Ishikawa (cell line): ENCODE results near the gene CLCA1.

Experiments
- CEBPB ChIP-seq: IDR thresholded peaks from 2 replicates; pipeline ENCODE4 v1.6.1; 2012
- CREB1 ChIP-seq: IDR thresholded peaks from 2 replicates; pipeline ENCODE4 v1.6.1; 2012; ENCODE audit warnings: low read depth
- EGR1 ChIP-seq: IDR thresholded peaks from 2 replicates; pipeline ENCODE4 v1.6.1; 2012
- EP300 ChIP-seq: IDR thresholded peaks from 2 replicates; pipeline ENCODE4 v1.6.1; 2012; ENCODE audit warnings: borderline replicate concordance
- FOXM1 ChIP-seq: IDR thresholded peaks from 2 replicates; pipeline ENCODE4 v1.6.1; 2012; ENCODE audit warnings: low read depth, borderline replicate concordance
- MAX ChIP-seq: IDR thresholded peaks from 2 replicates; pipeline ENCODE4 v1.6.1; 2012
- NFIC ChIP-seq: IDR thresholded peaks from 2 replicates; pipeline ENCODE4 v1.6.1; 2012
- RAD21 ChIP-seq: IDR thresholded peaks from 2 replicates; pipeline ENCODE4 v1.6.1; 2012; ENCODE audit warnings: low read depth
- REST ChIP-seq: IDR thresholded peaks from 2 replicates; pipeline ENCODE4 v1.6.1; 2012; ENCODE audit warnings: low read depth, mild to moderate bottlenecking
- TAF1 ChIP-seq: IDR thresholded peaks from 2 replicates; pipeline ENCODE4 v1.6.1; 2012; ENCODE audit warnings: low read depth, mild to moderate bottlenecking
- TCF12 ChIP-seq: IDR thresholded peaks from 2 replicates; pipeline ENCODE4 v1.6.1; 2012; ENCODE audit warnings: low read depth
- TEAD4 ChIP-seq: IDR thresholded peaks from 2 replicates; pipeline ENCODE4 v1.6.1; 2012
- USF1 ChIP-seq: IDR thresholded peaks from 2 replicates; pipeline ENCODE4 v1.6.1; 2012
- YY1 ChIP-seq: IDR thresholded peaks from 2 replicates; pipeline ENCODE4 v1.6.1; 2012; ENCODE audit warnings: low read depth
- ZBTB7A ChIP-seq: IDR thresholded peaks from 2 replicates; pipeline ENCODE4 v1.6.1; 2012; ENCODE audit warnings: low read depth

CLCA1 gene

GRCh38 chr1:86491171-86491950 is 22.6 kb downstream of the CLCA1 start:
- TF ChIP-seq NFIC (no peak), TCF12 (no peak), YY1 (no peak), EP300 (no peak), ZBTB7A (no peak), FOXM1 (no peak), RAD21 (no peak), MAX (no peak), TEAD4 (no peak), REST (no peak), CEBPB (no peak), TAF1 (no peak), USF1 (no peak), CREB1 (no peak), EGR1 (no peak)

GRCh38 chr1:86498281-86498680 is 29.6 kb downstream of the CLCA1 start:
- TF ChIP-seq EP300 (no peak), RAD21 (no peak), FOXM1 (no peak), EGR1 (no peak), TAF1 (no peak), ZBTB7A (no peak), MAX (no peak), NFIC (no peak), USF1 (no peak), CREB1 (no peak), CEBPB (no peak), REST (no peak), TEAD4 (no peak), TCF12 (no peak), YY1 (no peak)

DNA sequence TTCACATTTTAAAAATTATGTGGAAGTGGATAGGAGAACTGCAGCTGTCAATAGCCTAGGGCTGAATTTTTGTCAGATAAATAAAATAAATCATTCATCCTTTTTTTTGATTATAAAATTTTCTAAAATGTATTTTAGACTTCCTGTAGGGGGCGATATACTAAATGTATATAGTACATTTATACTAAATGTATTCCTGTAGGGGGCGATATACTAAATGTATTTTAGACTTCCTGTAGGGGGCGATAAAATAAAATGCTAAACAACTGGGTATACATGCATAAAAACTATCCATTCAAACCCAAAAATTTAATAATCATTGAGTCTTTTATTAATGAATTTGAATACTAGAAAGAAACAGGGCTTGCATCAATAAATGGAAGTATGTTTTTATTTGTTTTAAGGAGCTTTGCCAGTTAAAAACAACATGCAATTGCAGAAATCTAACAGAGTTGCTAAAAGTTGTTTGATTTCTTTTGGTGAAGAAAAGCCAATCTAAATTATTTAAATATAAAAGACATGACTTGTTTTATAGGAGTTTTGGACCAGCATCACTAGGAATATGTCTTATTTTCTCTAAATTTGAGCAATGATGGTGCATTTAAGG is 31.4 kb downstream of the CLCA1 start:
- TF ChIP-seq RAD21, result peak; percentile 38; the same call in 1 of the 2 replicates
- no peak for TF ChIP-seq TAF1

DNA sequence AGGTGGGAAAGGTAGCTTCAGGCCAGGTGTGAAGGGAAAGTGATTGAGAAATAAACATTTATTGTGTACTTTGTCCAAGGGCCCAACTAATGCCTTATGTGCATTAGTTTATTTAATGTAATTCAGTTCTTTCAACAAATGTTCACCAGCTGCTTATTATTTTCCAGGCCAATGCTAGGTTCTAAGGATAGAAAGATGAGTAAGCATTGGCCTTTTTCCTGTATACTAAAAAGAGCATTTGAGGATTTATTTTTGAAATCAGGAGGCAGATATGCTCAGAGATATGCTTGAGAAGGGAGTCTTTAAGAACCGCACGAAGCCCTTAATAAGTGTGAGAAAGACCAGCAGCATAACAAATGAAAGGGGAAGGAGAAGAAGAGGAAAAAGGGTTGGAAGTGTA is 32.0 kb downstream of the CLCA1 start:
- no peak for TF ChIP-seq RAD21
- no peak for TF ChIP-seq YY1
- TF ChIP-seq MAX, result no peak
- TF ChIP-seq TEAD4, result no peak
- TF ChIP-seq REST, result no peak
- TF ChIP-seq USF1, result no peak
- TF ChIP-seq FOXM1, result no peak
- no peak for TF ChIP-seq NFIC
- no peak for TF ChIP-seq EGR1
- no peak for TF ChIP-seq CREB1
- no peak for TF ChIP-seq TCF12
- no peak for TF ChIP-seq CEBPB
- TF ChIP-seq TAF1, result no peak
- no peak for TF ChIP-seq ZBTB7A
- no peak for TF ChIP-seq EP300
